Prostate gland (tissue), 2 donors: Measurements from ENCODE around the gene CCDC97. TPM values are rescaled to one million over a fixed set of nuclear protein-coding genes. Genes with fewer than 3 reads are reported as not detected.

ENCODE experiments used
- DNase-seq: peaks from one replicate; pipeline ENCODE4 v3.0.0-alpha.2; 2019; ENCODE audit warnings: low spot score
- H3K27ac ChIP-seq, 2 donors: fragments of 200-600 bp; sonication (generic); 2 replicates each; pipeline ENCODE4 v1.5.1; 2017 to 2019
- H3K27me3 ChIP-seq: fragments of 200-600 bp; sonication (generic); replicated peaks from 2 replicates; pipeline ENCODE4 v1.5.1; 2019; ENCODE audit not compliant: insufficient read depth
- H3K36me3 ChIP-seq, 2 donors: fragments of 200-600 bp; sonication (generic); 1 replicate in 1 of 2; 2 replicates in 1 of 2; pipeline versions ENCODE4 v1.5.1 to v1.8.1; 2017 to 2019
- H3K4me1 ChIP-seq: fragments of 200-600 bp; sonication (generic); replicated peaks from 2 replicates; pipeline ENCODE4 v1.5.1; 2019
- H3K4me3 ChIP-seq, 2 donors: fragments of 200-600 bp; sonication (generic); 2 replicates each; pipeline ENCODE4 v1.5.1; 2017 to 2019
- H3K9me3 ChIP-seq: fragments of 200-600 bp; sonication (generic); 2 replicates; pipeline ENCODE4 v1.5.1; 2017
- CTCF ChIP-seq, 4 experiments: fragments of 200-600 bp in 2 of 4; fragments of 450-650 bp in 2 of 4; sonication (generic) in 2 of 4; IDR thresholded peaks; 1 replicate in 3 of 4; 2 replicates in 1 of 4; pipeline ENCODE4 v1.5.1; 2016 to 2019; ENCODE audit warnings: antibody characterized with exemption in 4 of 4, mild to moderate bottlenecking in 2 of 4, moderate library complexity in 2 of 4
- POLR2A ChIP-seq: fragments of 450-650 bp; IDR thresholded peaks from one replicate; pipeline ENCODE4 v1.6.1; 2016; ENCODE audit warnings: antibody characterized with exemption, mild to moderate bottlenecking
- POLR2AphosphoS5 ChIP-seq: sonication (generic); formaldehyde crosslinking; IDR thresholded peaks from one replicate; pipeline ENCODE4 v1.6.1; 2017; ENCODE audit warnings: antibody characterized with exemption
- WGBS: methylation state at CpG from one replicate; pipeline ENCODE4 v1.1.5; 2018; 5-methylcytosine and 5-hydroxymethylcytosine counted together
- intact Hi-C: fragments of 100-400 bp; cut with DNase I; formaldehyde crosslinking; loops from one replicate; pipeline ENCODE4 v1.14.2; 2022
- total RNA-seq, 2 donors: library from RNA; depleted of rRNA; stranded (reverse); fragments of >200 nt; gene quantifications; one replicate each; pipeline ENCODE4 v1.1.0, GENCODE V29; 2016

CCDC97 gene
- total RNA-seq, 2 donors from 2014 or later, result 21.0 to 34.4 TPM

- WGBS, result 84% methylated on average over 3 of the region's 3 CpGs
- Histone ChIP-seq H3K36me3 (no peaks in the 10 kb centered on the region), H3K9me3 (no peaks in the 10 kb centered on the region), H3K27ac (no peak overlapping the region), H3K4me3 (no peak overlapping the region), H3K27me3 (no peaks in the 10 kb centered on the region), H3K4me1 (peaks cover 5% of the 10 kb centered on the region)
- intact Hi-C loops, result loop anchor here (5.0 kb wide), 1 partner anchor 34 kb away; no protein-coding TSS in a partner anchor
- TF ChIP-seq POLR2A (no peak), CTCF (IDR thresholded peaks at IDR 0.05) (no peak), POLR2AphosphoS5 (no peak)
- no peak for DNase-seq
Measured at GRCh38 chr19:41355802-41356201, 45.8 kb downstream of the CCDC97 start.

DNA sequence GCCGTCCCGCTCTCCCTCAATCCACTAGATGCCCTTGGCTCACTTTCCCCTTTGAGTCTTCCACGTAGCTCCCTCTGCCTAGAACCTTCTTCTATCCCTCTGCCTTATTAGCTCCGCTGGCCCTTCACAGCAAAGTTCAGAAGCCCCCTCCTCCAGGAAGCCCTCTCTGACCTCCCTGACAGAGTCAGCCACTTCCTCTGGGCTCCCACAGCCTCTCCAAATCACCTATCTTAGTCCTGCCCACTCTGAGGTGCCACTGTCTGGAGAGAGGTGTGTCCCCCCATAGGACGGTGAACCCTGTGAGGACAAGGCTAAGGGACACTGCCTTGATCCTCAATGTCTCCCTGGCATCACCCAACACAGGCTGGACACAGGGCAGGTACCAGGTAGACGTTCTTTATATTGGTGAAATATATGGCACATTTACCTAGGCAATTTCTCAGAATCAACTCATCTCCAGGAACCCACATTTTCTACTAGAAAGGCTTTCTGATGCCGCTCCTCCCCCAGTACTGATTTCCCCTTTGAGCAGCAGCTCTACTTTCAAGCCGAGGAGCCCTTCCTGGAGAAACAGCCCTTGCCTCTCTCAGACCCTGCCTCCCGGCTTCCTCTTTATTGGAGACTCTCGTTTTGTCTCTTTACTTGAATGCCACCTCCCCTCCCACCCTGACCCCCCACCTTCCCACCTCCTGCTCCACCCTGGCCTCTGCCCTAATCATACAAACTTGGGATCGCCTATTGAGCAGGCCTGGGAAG, 47.2 kb downstream of the CCDC97 start:
- WGBS, result 86% methylated on average over 11 of the region's 11 CpGs
- Histone ChIP-seq H3K9me3 (no peaks in the 10 kb centered on the region), H3K27ac (no peak overlapping the region), H3K4me3 (no peak overlapping the region), H3K36me3 (no peaks in the 10 kb centered on the region), H3K4me1 (peaks cover 5% of the 10 kb centered on the region), H3K27me3 (no peaks in the 10 kb centered on the region)
- DNase-seq, result no peak
- no peak for TF ChIP-seq POLR2A
- TF ChIP-seq CTCF (IDR thresholded peaks at IDR 0.05), result no peak
- TF ChIP-seq POLR2AphosphoS5, result no peak
- intact Hi-C loops, result loop anchor here (5.0 kb wide), 1 partner anchor 35 kb away; no protein-coding TSS in a partner anchor

- no peak for DNase-seq
- Histone ChIP-seq H3K4me1 (peaks cover 4% of the 10 kb centered on the region), H3K36me3 (no peaks in the 10 kb centered on the region), H3K27ac (no peak overlapping the region), H3K4me3 (no peak overlapping the region), H3K9me3 (no peaks in the 10 kb centered on the region), H3K27me3 (no peaks in the 10 kb centered on the region)
- WGBS, result 94% methylated on average over 13 of the region's 13 CpGs
- TF ChIP-seq CTCF (IDR thresholded peaks at IDR 0.05) (no peak), POLR2AphosphoS5 (no peak), POLR2A (no peak)
- intact Hi-C loops, result loop anchor here (5.0 kb wide), 1 partner anchor 35 kb away; no protein-coding TSS in a partner anchor
Measured at GRCh38 chr19:41357746-41358145, 47.8 kb downstream of the CCDC97 start.

DNA sequence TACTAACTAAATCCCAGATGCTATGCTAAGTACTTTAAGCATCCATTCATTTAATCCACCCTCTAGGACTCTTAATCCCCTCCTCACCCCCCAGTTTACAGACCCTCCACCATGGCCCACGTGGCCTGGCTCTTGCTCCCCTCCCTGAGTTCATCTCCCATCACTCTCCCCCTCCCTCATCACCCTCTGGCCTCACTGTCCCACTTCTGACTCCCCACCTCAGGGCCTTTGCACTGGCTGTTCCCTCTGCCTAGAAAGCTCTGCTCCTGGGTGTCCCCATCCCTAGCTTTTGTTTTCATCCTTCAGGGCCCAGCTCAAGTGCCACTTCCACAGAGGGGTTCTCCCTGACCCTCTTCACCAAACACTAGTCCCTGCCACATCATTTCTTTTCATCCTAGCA, 49.8 kb downstream of the CCDC97 start:
- H3K36me3 ChIP-seq, result no peaks in the 10 kb centered on the region
- no peak overlapping the region for H3K27ac ChIP-seq
- no peak overlapping the region for H3K4me3 ChIP-seq
- no peak for TF ChIP-seq POLR2AphosphoS5
- TF ChIP-seq CTCF (IDR thresholded peaks at IDR 0.05), result no peak
- no peak for TF ChIP-seq POLR2A
- no peaks in the 10 kb centered on the region for H3K27me3 ChIP-seq
- 88% methylated on average over 1 of the region's 1 CpG for WGBS
- DNase-seq, result no peak
- intact Hi-C loops, result loop anchor here (5.0 kb wide), 1 partner anchor 37 kb away; no protein-coding TSS in a partner anchor
- peaks cover 3% of the 10 kb centered on the region for H3K4me1 ChIP-seq
- no peaks in the 10 kb centered on the region for H3K9me3 ChIP-seq
